Endothelial cell of umbilical vein (primary cell): Measurements from ENCODE around the gene OSBPL5. TPM values are rescaled to one million over a fixed set of nuclear protein-coding genes. Genes with fewer than 3 reads are reported as not detected.
A peak's percentile ranks its signal among the peaks of the same experiment; 100 is the strongest.

Source experiments
- BruUV-seq: library from RNA; stranded (reverse); fragments of 400-500 nt; replicated peaks from 2 replicates; lab custom pipeline; 2021; lab: Mats Ljungman, UMichigan
- CTCF ChIA-PET: fragments of 300-600, 350-600 bp; sonication (Branson Sonifier 250); formaldehyde crosslinking; loops from one replicate; lab custom pipeline; 2021; ENCODE audit warnings: antibody characterized with exemption, inconsistent platforms; lab: Charles Lee
- POLR2A ChIA-PET: fragments of 300-600, 350-600 bp; sonication (Branson Sonifier 250); formaldehyde crosslinking; loops from one replicate; lab custom pipeline; 2021; ENCODE audit warnings: antibody characterized with exemption, inconsistent platforms; lab: Charles Lee
- DNase-seq: peaks from one replicate; pipeline ENCODE4 v3.0.0-alpha.2; 2011; ENCODE audit warnings: low read depth, low spot score
- FAIRE-seq: peaks from 2 replicates; lab custom pipeline; 2011; peaks lifted over from hg19 to GRCh38; lab: Jason Lieb, UNC
- H2AFZ ChIP-seq: 2 replicates; pipeline ENCODE4 v1.6.0; 2012; ENCODE audit warnings: low read depth, low read length, control low read depth, inconsistent platforms
- H3K27ac ChIP-seq: 2 replicates; pipeline ENCODE4 v1.5.1; 2011; ENCODE audit warnings: low read depth, mild to moderate bottlenecking, control low read depth, low read length, moderate library complexity; ENCODE audit not compliant: insufficient read depth
- H3K27me3 ChIP-seq, 2 experiments: 2 replicates each; pipeline versions ENCODE4 v1.6.0 to v1.6.1; 2011; ENCODE audit warnings: low read length in 2 of 2, mixed read lengths in 1 of 2; ENCODE audit not compliant: control insufficient read depth in 2 of 2, insufficient read depth in 2 of 2
- H3K36me3 ChIP-seq, 2 experiments: 2 replicates in 1 of 2; 3 replicates in 1 of 2; pipeline ENCODE4 v1.5.1; 2011; ENCODE audit warnings: low read length in 2 of 2, mild to moderate bottlenecking in 1 of 2, moderate library complexity in 1 of 2; ENCODE audit not compliant: control insufficient read depth in 2 of 2, insufficient read depth in 2 of 2; ENCODE audit errors: extremely low read depth in 1 of 2
- H3K4me1 ChIP-seq: 3 replicates; pipeline ENCODE4 v1.5.1; 2011; ENCODE audit warnings: mild to moderate bottlenecking, low read length; ENCODE audit not compliant: control insufficient read depth, insufficient read depth; ENCODE audit errors: extremely low read depth
- H3K4me2 ChIP-seq: 2 replicates; pipeline ENCODE4 v1.6.1; 2011; ENCODE audit warnings: low read length, control low read depth, mixed read lengths; ENCODE audit not compliant: insufficient read depth
- H3K4me3 ChIP-seq, 3 experiments: fragments of 200-600 bp in 1 of 3; sonication (generic), shearing (Covaris generic) in 1 of 3; replicated peaks in 1 of 3; 2 replicates each; pipeline ENCODE4 v1.5.1; 2011 to 2016; ENCODE audit warnings: control low read depth in 3 of 3, low read length in 3 of 3, mild to moderate bottlenecking in 2 of 3, inconsistent platforms in 1 of 3, low read depth in 1 of 3, moderate library complexity in 1 of 3; ENCODE audit not compliant: insufficient read depth in 1 of 3
- H3K79me2 ChIP-seq: 2 replicates; pipeline ENCODE4 v1.6.0; 2012; ENCODE audit warnings: low read length, inconsistent platforms; ENCODE audit not compliant: control insufficient read depth, insufficient read depth
- H3K9ac ChIP-seq: replicated peaks from 2 replicates; pipeline ENCODE3; 2011; ENCODE audit warnings: low read length, control low read depth; ENCODE audit not compliant: insufficient read depth; ENCODE audit errors: extremely low read depth
- H3K9me1 ChIP-seq: replicated peaks from 3 replicates; pipeline ENCODE4 v1.6.0; 2011; ENCODE audit warnings: mild to moderate bottlenecking, low read length; ENCODE audit not compliant: control insufficient read depth, insufficient read depth; ENCODE audit errors: extremely low read depth
- H3K9me3 ChIP-seq: replicated peaks from 2 replicates; pipeline ENCODE4 v1.5.1; 2012; ENCODE audit warnings: low read length, inconsistent platforms; ENCODE audit not compliant: control insufficient read depth, insufficient read depth
- H4K20me1 ChIP-seq: replicated peaks from 2 replicates; pipeline ENCODE3; 2011; ENCODE audit warnings: mild to moderate bottlenecking, low read length; ENCODE audit not compliant: control insufficient read depth, insufficient read depth; ENCODE audit errors: extremely low read depth
- CTCF ChIP-seq, 2 donors: IDR thresholded peaks; 1 replicate in 1 of 2; 2 replicates in 1 of 2; pipeline ENCODE4 v1.5.1; 2011; ENCODE audit warnings: low read length in 2 of 2, mild to moderate bottlenecking in 2 of 2, moderate library complexity in 2 of 2, control low read depth in 1 of 2, inconsistent platforms in 1 of 2, low read depth in 1 of 2; ENCODE audit not compliant: insufficient read depth in 1 of 2; ENCODE audit errors: extremely low read depth in 1 of 2
- POLR2A ChIP-seq: IDR thresholded peaks from 2 replicates; pipeline ENCODE4 v1.6.1; 2012; ENCODE audit warnings: low read depth, mild to moderate bottlenecking, control low read depth, low read length
- dilution Hi-C: fragments of 300-500 bp; cut with MboI; formaldehyde crosslinking; loops from one replicate; pipeline ENCODE4 v1.15.0; 2019; ENCODE audit warnings: low sequenced_read_pairs; ENCODE audit not compliant: extremely low pct_ligation_motif_present
- intact Hi-C: fragments of 100-400 bp; cut with micrococcal nuclease; formaldehyde crosslinking; loops from one replicate; pipeline ENCODE4 v1.10.0; 2022
- polyA plus RNA-seq, 4 experiments: library from polyadenylated mRNA; depleted of rRNA in 3 of 4; stranded (reverse) in 3 of 4; unstranded in 1 of 4; fragments of >200 nt; gene quantifications; 2 replicates each; pipeline versions ENCODE4 v1.2.1 to v1.2.3, GENCODE V29; 2011 to 2012; ENCODE audit warnings: missing spikeins in 1 of 4
- total RNA-seq: library from RNA; stranded (reverse); gene quantifications from 2 replicates; pipeline ENCODE4 v1.2.3, GENCODE V29; 2021

The OSBPL5 gene
- total and polyA plus RNA-seq, 2 donors (not counting 3 experiments of a cell fraction or from before 2014, with no cell fraction given) = 8.7 to 37.7 TPM

- Histone ChIP-seq H3K4me3 (no peak overlapping the region), H3K9me1 (no peaks in the 10 kb centered on the region), H4K20me1 (no peaks in the 10 kb centered on the region), H3K4me1 (peaks cover 20% of the 10 kb centered on the region), H2AFZ (no peak overlapping the region), H3K9ac (no peak overlapping the region), H3K27ac (no peak overlapping the region), H3K79me2 (peaks cover 90% of the 10 kb centered on the region), H3K36me3 (peaks cover 0 to 3% of the 10 kb centered on the region in 2 experiments), H3K27me3 (no peaks in the 10 kb centered on the region), H3K4me2 (no peak overlapping the region), H3K9me3 (no peaks in the 10 kb centered on the region)
- ChIA-PET CTCF (interaction anchor here (0.8 to 3.7 kb wide), 5 partner anchors 13 to 166 kb away, joined by 3 to 85 read pairs (median 4); no protein-coding TSS in a partner anchor), POLR2A (no interaction called here)
- dilution Hi-C loops (no loop called here), intact Hi-C loops (loop anchor here (2.0 kb wide), 1 partner anchor 15 kb away; no protein-coding TSS in a partner anchor)
- peak in 1 of 2 donors; percentile 6 for TF ChIP-seq CTCF (IDR thresholded peaks at IDR 0.05; ENCODE audit: extremely low read depth in 1 of 2, insufficient read depth in 1 of 2, low read depth in 1 of 2, low read length in 2 of 2)
- TF ChIP-seq POLR2A = no peak
- no peak for DNase-seq
- FAIRE-seq = peak; percentile 33
- no TSS peak for BruUV-seq
Observed at GRCh38 chr11:3051196-3052108, 113.7 kb downstream of the OSBPL5 start.
